CD4-positive, alpha-beta T cell (primary cell): Measurements from ENCODE around the gene SCRN2. TPM values are rescaled to one million over a fixed set of nuclear protein-coding genes. Genes with fewer than 3 reads are reported as not detected.

Experiments
- ATAC-seq: fragments of 200-7000 bp; cut with Tn5 transposase; one replicate; pipeline ENCODE4 v1.10.0; 2022; ENCODE audit warnings: mild to moderate bottlenecking; ENCODE audit not compliant: poor library complexity
- CTCF ChIA-PET: fragments of 350-600 bp; sonication (Branson Sonifier 250); formaldehyde crosslinking; loops from one replicate; lab custom pipeline; 2021; ENCODE audit warnings: antibody characterized with exemption, inconsistent platforms; lab: Charles Lee
- POLR2A ChIA-PET: fragments of 350-600 bp; sonication (Branson Sonifier 250); formaldehyde crosslinking; loops from one replicate; lab custom pipeline; 2021; ENCODE audit warnings: antibody characterized with exemption, inconsistent platforms; lab: Charles Lee
- DNase-seq, 14 experiments: peaks; one replicate each; pipeline ENCODE4 v3.0.0-alpha.2; 2013 to 2020; ENCODE audit warnings: mixed read lengths in 2 of 14
- H3K27ac ChIP-seq, 2 donors: one replicate each; pipeline versions ENCODE4 v1.5.1 to v1.7.0; 2013; ENCODE audit warnings: low read length in 2 of 2, low read depth in 1 of 2, mild to moderate bottlenecking in 1 of 2
- H3K27me3 ChIP-seq, 2 experiments: 1 replicate in 1 of 2; 2 replicates in 1 of 2; pipeline versions ENCODE4 v1.6.1 to v1.7.0; 2013; ENCODE audit warnings: low read length in 2 of 2, control low read depth in 1 of 2, mild to moderate bottlenecking in 1 of 2, moderate library complexity in 1 of 2; ENCODE audit not compliant: insufficient read depth in 2 of 2, control insufficient read depth in 1 of 2
- H3K36me3 ChIP-seq: one replicate; pipeline ENCODE4 v1.6.1; 2013; ENCODE audit warnings: low read length, control low read depth; ENCODE audit not compliant: insufficient read depth
- H3K4me1 ChIP-seq: one replicate; pipeline ENCODE4 v1.6.1; 2013; ENCODE audit warnings: low read length, control low read depth; ENCODE audit not compliant: insufficient read depth
- H3K4me3 ChIP-seq: one replicate; pipeline ENCODE4 v1.5.1; 2013; ENCODE audit warnings: mild to moderate bottlenecking, low read length, moderate library complexity
- H3K9me3 ChIP-seq, 2 experiments: 1 replicate in 1 of 2; 2 replicates in 1 of 2; pipeline versions ENCODE4 v1.6.1 to v1.7.0; 2013; ENCODE audit warnings: low read length in 2 of 2, mild to moderate bottlenecking in 2 of 2, control low read depth in 1 of 2, moderate library complexity in 1 of 2; ENCODE audit not compliant: control insufficient read depth in 1 of 2, insufficient read depth in 1 of 2
- H3K27ac Mint-ChIP-seq: one replicate; pipeline ENCODE4 v1.8.0; 2020; ENCODE audit warnings: mixed read lengths
- H3K27me3 Mint-ChIP-seq: one replicate; pipeline ENCODE4 v1.8.0; 2021; ENCODE audit warnings: mixed read lengths
- H3K36me3 Mint-ChIP-seq: one replicate; pipeline ENCODE4 v1.8.0; 2021; ENCODE audit warnings: low read depth, mixed read lengths
- H3K4me1 Mint-ChIP-seq: one replicate; pipeline ENCODE4 v1.8.0; 2021; ENCODE audit warnings: low read depth, mixed read lengths
- H3K4me3 Mint-ChIP-seq: one replicate; pipeline ENCODE4 v1.8.0; 2020; ENCODE audit warnings: mild to moderate bottlenecking, mixed read lengths
- H3K9me3 Mint-ChIP-seq: one replicate; pipeline ENCODE4 v1.8.0; 2020; ENCODE audit warnings: mixed read lengths
- CTCF ChIP-seq: fragments of 200-600 bp; IDR thresholded peaks from one replicate; pipeline ENCODE4 v1.8.0; 2022; ENCODE audit warnings: antibody characterized with exemption, mild to moderate bottlenecking
- intact Hi-C, 2 experiments: fragments of 100-400 bp; cut with DNase I in 1 of 2; cut with micrococcal nuclease in 1 of 2; formaldehyde crosslinking; loops; one replicate each; pipeline versions ENCODE4 v1.15.1 to v1.9.0; 2023 to 2025; cut with DNase I, micrococcal nuclease
- total RNA-seq, 174 experiments: library from RNA in 2 of 174; stranded (reverse) in 2 of 174; gene quantifications; one replicate each; pipeline ENCODE4 v1.2.3 and lab custom pipeline; 2021 to 2026

Gene SCRN2
- total RNA-seq, 2 experiments from 2014 or later, result 15.3 to 17.2 TPM

GRCh38 chr17:47870056-47870455 is 29.0 kb upstream of the SCRN2 start:
- intact Hi-C loops, result no loop called here

GRCh38 chr17:47869114-47869513 is 28.0 kb upstream of the SCRN2 start:
- Histone ChIP-seq H3K4me3 (no peak overlapping the region), H3K4me1 (peaks cover 13% of the 10 kb centered on the region), H3K27me3 (peaks cover 25 to 36% of the 10 kb centered on the region in 2 experiments), H3K36me3 (no peaks in the 10 kb centered on the region), H3K27ac (no peak overlapping the region), H3K9me3 (peaks cover 0 to 8% of the 10 kb centered on the region in 2 experiments)
- ATAC-seq (no peak), DNase-seq (no peak)
- intact Hi-C loops, result no loop called here
- no peak overlapping the region for H3K27ac Mint-ChIP-seq
- H3K27me3 Mint-ChIP-seq, result peaks cover 55% of the 10 kb centered on the region
- peaks cover 7% of the 10 kb centered on the region for H3K4me1 Mint-ChIP-seq
- POLR2A ChIA-PET, result no interaction called here
- no peak overlapping the region for H3K4me3 Mint-ChIP-seq
- TF ChIP-seq CTCF, result no peak
- CTCF ChIA-PET, result no interaction called here
- H3K36me3 Mint-ChIP-seq, result no peaks in the 10 kb centered on the region
- H3K9me3 Mint-ChIP-seq, result no peaks in the 10 kb centered on the region

More at GRCh38 chr17:47870056-47870455, 29.0 kb upstream of the SCRN2 start:
- no peak for TF ChIP-seq CTCF
- Mint-ChIP-seq H3K4me1 (peaks cover 2% of the 10 kb centered on the region), H3K4me3 (no peak overlapping the region), H3K9me3 (no peaks in the 10 kb centered on the region), H3K36me3 (no peaks in the 10 kb centered on the region), H3K27ac (no peak overlapping the region), H3K27me3 (peaks cover 65% of the 10 kb centered on the region)
- POLR2A ChIA-PET, result no interaction called here
- Histone ChIP-seq H3K27me3 (peaks cover 25 to 42% of the 10 kb centered on the region in 2 experiments), H3K36me3 (no peaks in the 10 kb centered on the region), H3K27ac (no peak overlapping the region), H3K9me3 (peaks cover 0 to 8% of the 10 kb centered on the region in 2 experiments), H3K4me1 (peaks cover 5% of the 10 kb centered on the region), H3K4me3 (no peak overlapping the region)
- DNase-seq (no peak), ATAC-seq (no peak)
- CTCF ChIA-PET, result interaction anchor here (0.6 to 1.0 kb wide), 3 partner anchors 20 to 668 kb away, joined by 3 read pairs; no protein-coding TSS in a partner anchor

DNA sequence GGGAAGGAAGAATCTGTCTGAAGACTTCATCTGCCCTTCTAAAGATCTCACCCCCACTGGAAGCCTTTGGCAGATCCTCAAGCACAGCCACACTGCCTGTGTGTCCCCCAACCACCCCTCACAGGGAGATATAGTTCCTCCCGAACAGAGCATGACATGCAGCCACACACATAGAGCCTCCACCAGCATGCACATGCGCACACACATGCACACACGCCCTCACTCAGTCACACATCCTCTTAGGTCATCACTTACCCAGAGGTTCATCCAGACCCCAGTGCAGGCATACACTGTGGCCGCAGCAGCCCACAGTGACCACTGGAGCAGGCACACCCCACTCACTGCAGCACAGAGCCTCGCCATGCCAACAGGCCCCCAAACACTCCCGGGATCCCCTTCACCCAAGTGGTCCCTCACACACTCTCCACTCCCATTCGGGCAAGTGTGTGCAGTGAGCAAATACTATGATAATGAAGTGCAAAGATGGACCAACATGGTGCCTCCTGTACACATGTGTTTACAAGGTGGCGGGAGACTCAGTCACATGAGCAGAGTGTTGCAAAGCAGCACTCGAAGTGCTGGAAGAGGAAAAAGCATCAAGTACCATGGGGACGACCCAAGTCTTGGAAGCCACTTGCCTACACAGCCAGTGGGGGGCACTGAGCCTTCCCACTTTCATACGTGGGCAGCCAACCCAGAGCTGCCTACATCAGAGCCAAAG is 26.9 kb upstream of the SCRN2 start:
- no peaks in the 10 kb centered on the region for H3K36me3 Mint-ChIP-seq
- Histone ChIP-seq H3K9me3 (peaks cover 0 to 8% of the 10 kb centered on the region in 2 experiments), H3K36me3 (no peaks in the 10 kb centered on the region), H3K27ac (no peak overlapping the region), H3K27me3 (peaks cover 22 to 32% of the 10 kb centered on the region in 2 experiments), H3K4me1 (peaks cover 15% of the 10 kb centered on the region), H3K4me3 (no peak overlapping the region)
- DNase-seq (no peak), ATAC-seq (no peak)
- no peaks in the 10 kb centered on the region for H3K9me3 Mint-ChIP-seq
- POLR2A ChIA-PET, result no interaction called here
- no peak for TF ChIP-seq CTCF
- no peak overlapping the region for H3K27ac Mint-ChIP-seq
- intact Hi-C loops, result no loop called here
- peaks cover 10% of the 10 kb centered on the region for H3K4me1 Mint-ChIP-seq
- H3K27me3 Mint-ChIP-seq, result peaks cover 44% of the 10 kb centered on the region
- no peak overlapping the region for H3K4me3 Mint-ChIP-seq
- CTCF ChIA-PET, result no interaction called here
